SK-N-SH treated with all-trans-retinoic acid at 6 μM for 48 hours (cell line): Measurements from ENCODE around the gene GPC3.
"Not testable (repeated sequence)": the region's sequence is repeated elsewhere in the genome, so short reads cannot be mapped to it uniquely, and the experiment has no call there.

Experiments used
- ATAC-seq: fragments of 200-7000 bp; cut with Tn5 transposase; 3 replicates; pipeline ENCODE4 v1.9.1; 2020; ENCODE audit warnings: mild to moderate bottlenecking, moderate library complexity
- ARNTL ChIP-seq: fragments of 450-650 bp; formaldehyde crosslinking; IDR thresholded peaks from 2 replicates; pipeline ENCODE4 v1.5.0; 2020; ENCODE audit warnings: low read depth, mild to moderate bottlenecking, moderate library complexity, borderline replicate concordance
- BACH2 ChIP-seq: fragments of 250-450 bp; sonication (Bioruptor Pico); IDR thresholded peaks from 2 replicates; pipeline ENCODE4 v1.9.0; 2021; ENCODE audit warnings: mild to moderate bottlenecking, borderline replicate concordance
- CSDC2 ChIP-seq: fragments of 250-450 bp; sonication (Bioruptor Pico); IDR thresholded peaks from 2 replicates; pipeline ENCODE4 v1.5.0; 2020; ENCODE audit warnings: mild to moderate bottlenecking, moderate library complexity
- GLIS3 ChIP-seq: fragments of 250-450 bp; sonication (Bioruptor Pico); IDR thresholded peaks from 2 replicates; pipeline ENCODE4 v1.5.0; 2020; ENCODE audit warnings: mild to moderate bottlenecking, moderate library complexity
- ISL1 ChIP-seq: fragments of 250-450 bp; sonication (Bioruptor Pico); IDR thresholded peaks from 2 replicates; pipeline ENCODE4 v2.1.2; 2022; ENCODE audit warnings: mild to moderate bottlenecking, moderate library complexity
- OSR1 ChIP-seq: fragments of 250-450 bp; sonication (Bioruptor Pico); IDR thresholded peaks from 2 replicates; pipeline ENCODE4 v1.8.0; 2022; ENCODE audit warnings: moderate library complexity, mild to moderate bottlenecking, inconsistent platforms
- PPARA ChIP-seq: fragments of 250-450 bp; sonication (Bioruptor Pico); IDR thresholded peaks from 2 replicates; pipeline ENCODE4 v1.5.0; 2020; ENCODE audit warnings: mild to moderate bottlenecking, borderline replicate concordance
- RARB ChIP-seq: fragments of 250-450 bp; sonication (Bioruptor Pico); IDR thresholded peaks from 2 replicates; pipeline ENCODE4 v1.8.0; 2021; ENCODE audit warnings: mild to moderate bottlenecking, moderate library complexity
- SNAI2 ChIP-seq: fragments of 250-450 bp; sonication (Bioruptor Pico); IDR thresholded peaks from 2 replicates; pipeline ENCODE4 v1.5.0; 2020; ENCODE audit warnings: mild to moderate bottlenecking, moderate library complexity
- TCF4 ChIP-seq: fragments of 250-450 bp; sonication (Bioruptor Pico); IDR thresholded peaks from 2 replicates; pipeline ENCODE4 v1.8.0; 2021; ENCODE audit warnings: mild to moderate bottlenecking, moderate library complexity, borderline replicate concordance
- TOX ChIP-seq: fragments of 250-450 bp; sonication (Bioruptor Pico); IDR thresholded peaks from 2 replicates; pipeline ENCODE4 v1.8.0; 2021; ENCODE audit warnings: mild to moderate bottlenecking, moderate library complexity, borderline replicate concordance
- ZC3H10 ChIP-seq: fragments of 250-450 bp; sonication (Bioruptor Pico); IDR thresholded peaks from 2 replicates; pipeline ENCODE4 v1.5.1; 2021; ENCODE audit warnings: mild to moderate bottlenecking, moderate library complexity
- ZFP3 ChIP-seq: fragments of 250-450 bp; sonication (Bioruptor Pico); IDR thresholded peaks from 2 replicates; pipeline ENCODE4 v1.5.0; 2020; ENCODE audit warnings: mild to moderate bottlenecking, moderate library complexity
- ZNF565 ChIP-seq: fragments of 450-650 bp; formaldehyde crosslinking; conservative IDR thresholded peaks from 2 replicates; pipeline ENCODE4 v1.5.0; 2020; ENCODE audit warnings: low read depth, mild to moderate bottlenecking, moderate library complexity
- ZNF70 ChIP-seq: fragments of 450-650 bp; formaldehyde crosslinking; IDR thresholded peaks from 2 replicates; pipeline ENCODE4 v1.5.0; 2020; ENCODE audit warnings: mild to moderate bottlenecking, moderate library complexity
- ZNF8 ChIP-seq: fragments of 450-650 bp; formaldehyde crosslinking; IDR thresholded peaks from 2 replicates; pipeline ENCODE4 v1.5.0; 2020; ENCODE audit warnings: mild to moderate bottlenecking, moderate library complexity
- TF ChIP-seq, protein P1 (sequence below): fragments of 250-450 bp; sonication (Bioruptor Pico); IDR thresholded peaks from 2 replicates; pipeline ENCODE4 v1.8.0; 2021; ENCODE audit warnings: low read depth, mild to moderate bottlenecking, moderate library complexity, borderline replicate concordance
- TF ChIP-seq, protein P2 (sequence below): fragments of 250-450 bp; sonication (Bioruptor Pico); IDR thresholded peaks from 2 replicates; pipeline ENCODE4 v1.5.0; 2020; ENCODE audit warnings: mild to moderate bottlenecking, moderate library complexity
- TF ChIP-seq, protein P3 (sequence below): fragments of 250-450 bp; sonication (Bioruptor Pico); IDR thresholded peaks from 2 replicates; pipeline ENCODE4 v1.8.0; 2020; ENCODE audit warnings: mild to moderate bottlenecking, moderate library complexity, borderline replicate concordance
- TF ChIP-seq, protein P4 (sequence below): fragments of 250-450 bp; sonication (Bioruptor Pico); IDR thresholded peaks from 2 replicates; pipeline ENCODE4 v1.5.1; 2021; ENCODE audit warnings: mild to moderate bottlenecking, moderate library complexity

The GPC3 gene

DNA sequence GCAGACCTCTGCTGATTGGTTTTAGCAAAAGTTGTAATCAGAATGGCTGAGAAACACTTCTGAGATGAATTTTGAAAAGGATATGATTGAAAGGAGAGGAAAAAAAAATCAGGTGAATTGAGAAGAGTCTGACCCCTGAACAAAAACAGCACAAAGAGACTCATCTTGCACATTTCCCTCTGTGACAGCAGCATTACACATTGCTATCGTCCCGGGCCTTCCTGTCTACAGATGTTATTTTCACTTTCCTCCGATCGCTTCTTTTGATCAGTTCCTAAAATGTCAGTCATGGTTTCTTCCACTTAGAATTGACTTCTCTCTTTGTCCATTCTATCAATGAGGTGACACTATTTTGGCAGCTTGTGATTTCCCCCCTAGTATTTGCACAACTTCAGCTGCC, 262.6 kb downstream of the GPC3 start (continued):
- TF ChIP-seq, protein P1, sequence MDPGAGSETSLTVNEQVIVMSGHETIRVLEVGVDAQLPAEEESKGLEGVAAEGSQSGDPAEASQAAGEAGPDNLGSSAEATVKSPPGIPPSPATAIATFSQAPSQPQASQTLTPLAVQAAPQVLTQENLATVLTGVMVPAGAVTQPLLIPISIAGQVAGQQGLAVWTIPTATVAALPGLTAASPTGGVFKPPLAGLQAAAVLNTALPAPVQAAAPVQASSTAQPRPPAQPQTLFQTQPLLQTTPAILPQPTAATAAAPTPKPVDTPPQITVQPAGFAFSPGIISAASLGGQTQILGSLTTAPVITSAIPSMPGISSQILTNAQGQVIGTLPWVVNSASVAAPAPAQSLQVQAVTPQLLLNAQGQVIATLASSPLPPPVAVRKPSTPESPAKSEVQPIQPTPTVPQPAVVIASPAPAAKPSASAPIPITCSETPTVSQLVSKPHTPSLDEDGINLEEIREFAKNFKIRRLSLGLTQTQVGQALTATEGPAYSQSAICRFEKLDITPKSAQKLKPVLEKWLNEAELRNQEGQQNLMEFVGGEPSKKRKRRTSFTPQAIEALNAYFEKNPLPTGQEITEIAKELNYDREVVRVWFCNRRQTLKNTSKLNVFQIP (CRISPR knock-in tag) = no peak
- TF ChIP-seq ZNF565 (CRISPR knock-in tag) (no peak), BACH2 (CRISPR knock-in tag) (no peak), ZNF8 (CRISPR knock-in tag) (no peak), ISL1 (CRISPR knock-in tag) (no peak), ARNTL (CRISPR knock-in tag) (no peak)
- TF ChIP-seq, protein P2, sequence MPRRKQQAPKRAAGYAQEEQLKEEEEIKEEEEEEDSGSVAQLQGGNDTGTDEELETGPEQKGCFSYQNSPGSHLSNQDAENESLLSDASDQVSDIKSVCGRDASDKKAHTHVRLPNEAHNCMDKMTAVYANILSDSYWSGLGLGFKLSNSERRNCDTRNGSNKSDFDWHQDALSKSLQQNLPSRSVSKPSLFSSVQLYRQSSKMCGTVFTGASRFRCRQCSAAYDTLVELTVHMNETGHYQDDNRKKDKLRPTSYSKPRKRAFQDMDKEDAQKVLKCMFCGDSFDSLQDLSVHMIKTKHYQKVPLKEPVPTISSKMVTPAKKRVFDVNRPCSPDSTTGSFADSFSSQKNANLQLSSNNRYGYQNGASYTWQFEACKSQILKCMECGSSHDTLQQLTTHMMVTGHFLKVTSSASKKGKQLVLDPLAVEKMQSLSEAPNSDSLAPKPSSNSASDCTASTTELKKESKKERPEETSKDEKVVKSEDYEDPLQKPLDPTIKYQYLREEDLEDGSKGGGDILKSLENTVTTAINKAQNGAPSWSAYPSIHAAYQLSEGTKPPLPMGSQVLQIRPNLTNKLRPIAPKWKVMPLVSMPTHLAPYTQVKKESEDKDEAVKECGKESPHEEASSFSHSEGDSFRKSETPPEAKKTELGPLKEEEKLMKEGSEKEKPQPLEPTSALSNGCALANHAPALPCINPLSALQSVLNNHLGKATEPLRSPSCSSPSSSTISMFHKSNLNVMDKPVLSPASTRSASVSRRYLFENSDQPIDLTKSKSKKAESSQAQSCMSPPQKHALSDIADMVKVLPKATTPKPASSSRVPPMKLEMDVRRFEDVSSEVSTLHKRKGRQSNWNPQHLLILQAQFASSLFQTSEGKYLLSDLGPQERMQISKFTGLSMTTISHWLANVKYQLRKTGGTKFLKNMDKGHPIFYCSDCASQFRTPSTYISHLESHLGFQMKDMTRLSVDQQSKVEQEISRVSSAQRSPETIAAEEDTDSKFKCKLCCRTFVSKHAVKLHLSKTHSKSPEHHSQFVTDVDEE (CRISPR knock-in tag) = no peak

DNA sequence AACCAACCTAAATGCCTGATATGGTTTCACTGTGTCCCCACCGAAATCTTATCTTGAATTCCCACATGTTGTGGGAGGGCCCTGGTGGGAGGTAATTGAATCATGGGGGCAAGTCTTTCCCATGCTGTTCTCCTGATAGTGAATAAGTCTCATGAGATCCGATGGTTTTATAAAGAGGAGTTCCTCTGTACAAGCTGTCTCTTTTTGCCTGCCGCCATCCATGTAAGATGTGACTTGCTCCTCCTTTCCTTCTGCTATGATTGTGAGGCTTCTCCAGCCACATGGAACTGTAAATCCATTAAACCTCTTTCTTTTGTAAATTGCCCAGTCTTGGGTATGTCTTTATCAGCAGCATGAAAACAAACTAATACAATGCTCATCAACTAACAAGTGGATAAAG, 265.1 kb downstream of the GPC3 start:
- ATAC-seq = not testable (repeated sequence)

DNA sequence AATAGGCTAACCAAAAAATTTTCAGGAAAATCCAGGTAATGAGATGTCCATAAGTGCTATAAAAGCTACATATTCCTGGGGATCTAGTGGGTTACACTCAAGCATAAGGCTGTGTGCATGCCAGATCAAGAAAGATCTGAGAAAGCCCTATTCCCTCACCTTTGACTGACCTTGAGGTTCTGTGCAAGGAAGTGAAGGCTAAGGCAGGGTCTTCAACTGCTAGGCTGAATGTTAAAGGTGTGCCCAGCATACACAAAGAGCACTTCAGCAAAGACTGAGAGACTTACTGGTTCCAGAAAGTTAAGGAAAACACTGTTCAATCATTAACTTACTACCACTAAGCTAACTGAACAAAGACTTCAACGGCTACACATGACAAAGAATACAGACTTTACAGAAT, 269.7 kb downstream of the GPC3 start:
- no peak for TF ChIP-seq ISL1 (CRISPR knock-in tag)
- TF ChIP-seq, protein P3, sequence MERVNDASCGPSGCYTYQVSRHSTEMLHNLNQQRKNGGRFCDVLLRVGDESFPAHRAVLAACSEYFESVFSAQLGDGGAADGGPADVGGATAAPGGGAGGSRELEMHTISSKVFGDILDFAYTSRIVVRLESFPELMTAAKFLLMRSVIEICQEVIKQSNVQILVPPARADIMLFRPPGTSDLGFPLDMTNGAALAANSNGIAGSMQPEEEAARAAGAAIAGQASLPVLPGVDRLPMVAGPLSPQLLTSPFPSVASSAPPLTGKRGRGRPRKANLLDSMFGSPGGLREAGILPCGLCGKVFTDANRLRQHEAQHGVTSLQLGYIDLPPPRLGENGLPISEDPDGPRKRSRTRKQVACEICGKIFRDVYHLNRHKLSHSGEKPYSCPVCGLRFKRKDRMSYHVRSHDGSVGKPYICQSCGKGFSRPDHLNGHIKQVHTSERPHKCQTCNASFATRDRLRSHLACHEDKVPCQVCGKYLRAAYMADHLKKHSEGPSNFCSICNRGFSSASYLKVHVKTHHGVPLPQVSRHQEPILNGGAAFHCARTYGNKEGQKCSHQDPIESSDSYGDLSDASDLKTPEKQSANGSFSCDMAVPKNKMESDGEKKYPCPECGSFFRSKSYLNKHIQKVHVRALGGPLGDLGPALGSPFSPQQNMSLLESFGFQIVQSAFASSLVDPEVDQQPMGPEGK (CRISPR knock-in tag) = no peak
- TF ChIP-seq, all 23 proteins: peak for 0
- ATAC-seq = no peak

DNA sequence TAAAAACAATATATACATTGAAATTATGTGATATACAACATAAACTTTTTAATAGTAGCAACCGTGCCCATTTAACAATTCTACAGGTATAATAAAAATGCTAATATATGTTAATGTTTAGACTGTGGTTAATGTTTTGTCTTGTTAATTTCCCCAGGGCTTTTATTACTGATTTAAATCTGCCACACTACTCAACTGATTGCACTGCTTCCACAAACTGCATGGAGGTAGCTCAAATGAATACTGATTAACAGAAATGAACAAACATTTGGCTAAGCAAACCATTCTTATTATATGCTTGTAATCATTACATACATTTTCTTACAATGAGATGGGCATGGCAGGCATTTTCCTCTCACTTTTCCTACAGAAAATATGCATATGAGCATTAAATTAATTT, 275.9 kb downstream of the GPC3 start:
- TF ChIP-seq, protein P4, sequence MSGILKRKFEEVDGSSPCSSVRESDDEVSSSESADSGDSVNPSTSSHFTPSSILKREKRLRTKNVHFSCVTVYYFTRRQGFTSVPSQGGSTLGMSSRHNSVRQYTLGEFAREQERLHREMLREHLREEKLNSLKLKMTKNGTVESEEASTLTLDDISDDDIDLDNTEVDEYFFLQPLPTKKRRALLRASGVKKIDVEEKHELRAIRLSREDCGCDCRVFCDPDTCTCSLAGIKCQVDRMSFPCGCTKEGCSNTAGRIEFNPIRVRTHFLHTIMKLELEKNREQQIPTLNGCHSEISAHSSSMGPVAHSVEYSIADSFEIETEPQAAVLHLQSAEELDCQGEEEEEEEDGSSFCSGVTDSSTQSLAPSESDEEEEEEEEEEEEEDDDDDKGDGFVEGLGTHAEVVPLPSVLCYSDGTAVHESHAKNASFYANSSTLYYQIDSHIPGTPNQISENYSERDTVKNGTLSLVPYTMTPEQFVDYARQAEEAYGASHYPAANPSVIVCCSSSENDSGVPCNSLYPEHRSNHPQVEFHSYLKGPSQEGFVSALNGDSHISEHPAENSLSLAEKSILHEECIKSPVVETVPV = no peak
- no peak for TF ChIP-seq TCF4 (CRISPR knock-in tag)
- no peak for TF ChIP-seq ISL1 (CRISPR knock-in tag)
- TF ChIP-seq ZNF8 (CRISPR knock-in tag) = no peak
- no peak for TF ChIP-seq ARNTL (CRISPR knock-in tag)
- no peak for TF ChIP-seq BACH2 (CRISPR knock-in tag)
- TF ChIP-seq PPARA = no peak
- no peak for TF ChIP-seq TOX (CRISPR knock-in tag)
- no peak for TF ChIP-seq ZFP3 (CRISPR knock-in tag)
- TF ChIP-seq RARB (CRISPR knock-in tag) = no peak
- no peak for TF ChIP-seq CSDC2 (CRISPR knock-in tag)
- TF ChIP-seq ZNF565 (CRISPR knock-in tag) = no peak
- no peak for TF ChIP-seq SNAI2
- TF ChIP-seq ZNF70 (CRISPR knock-in tag) = no peak
- TF ChIP-seq, all 23 proteins: peak for 0
- no peak for ATAC-seq

DNA sequence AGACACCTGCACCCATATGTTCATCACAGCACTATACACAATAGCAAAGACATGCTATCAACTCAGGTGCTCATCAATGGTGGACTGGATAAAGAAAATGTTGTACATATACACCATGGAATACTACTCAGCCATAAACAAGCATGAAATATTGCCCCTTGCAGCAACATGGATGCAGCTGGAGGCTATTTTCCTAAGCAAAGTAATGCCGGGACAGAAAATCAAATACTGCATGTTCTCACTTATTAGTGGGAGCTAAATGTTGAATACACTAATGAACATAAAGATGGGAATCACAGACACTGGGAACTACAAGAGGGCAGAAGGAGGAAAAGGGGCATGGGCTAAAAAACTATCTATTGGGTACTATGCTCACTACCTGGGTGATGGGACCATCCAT, 278.5 kb downstream of the GPC3 start:
- TF ChIP-seq, protein P4 = no peak
- TF ChIP-seq, protein P1 (CRISPR knock-in tag) = no peak
- no peak for TF ChIP-seq ARNTL (CRISPR knock-in tag)
- TF ChIP-seq ZC3H10 = no peak
- TF ChIP-seq GLIS3 (CRISPR knock-in tag) = no peak
- no peak for TF ChIP-seq ZNF8 (CRISPR knock-in tag)
- no peak for TF ChIP-seq CSDC2 (CRISPR knock-in tag)
- TF ChIP-seq, protein P3 (CRISPR knock-in tag) = no peak
- TF ChIP-seq OSR1 (CRISPR knock-in tag) = no peak
- no peak for TF ChIP-seq SNAI2
- ATAC-seq = no peak
